Non-pigmented ciliary epithelial cell (primary cell): ENCODE measurements around the gene LST1.

ENCODE experiments used
- DNase-seq: peaks from one replicate; pipeline ENCODE4 v3.0.0-alpha.2; 2010; ENCODE audit warnings: low read depth

The LST1 gene

DNA sequence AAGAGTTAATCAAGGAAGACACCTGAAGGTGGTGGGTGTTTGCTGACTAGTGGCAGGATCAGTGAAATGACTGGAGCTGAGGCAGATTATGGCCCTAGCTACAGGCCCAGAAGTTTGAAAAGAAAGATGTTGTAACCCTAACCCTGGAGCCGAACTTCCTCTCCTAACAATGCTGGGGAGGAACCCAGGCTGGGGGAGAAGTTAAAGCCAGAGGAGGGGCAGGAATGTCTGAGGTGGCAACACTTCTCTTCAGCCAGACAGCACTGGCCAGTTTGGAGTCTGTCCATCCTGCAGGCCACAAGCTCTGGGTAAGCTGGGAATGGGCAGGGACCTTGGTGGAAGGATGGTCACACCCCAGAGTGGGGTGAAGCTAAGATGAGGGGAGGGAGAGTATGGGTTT, at the start of gene LST1:
Gene LST1 (plus strand): TSS at position 270 of the 400 bp plus-strand sequence. CDS start 1,023 bp downstream, outside the sequence.
- no peak for DNase-seq

DNA sequence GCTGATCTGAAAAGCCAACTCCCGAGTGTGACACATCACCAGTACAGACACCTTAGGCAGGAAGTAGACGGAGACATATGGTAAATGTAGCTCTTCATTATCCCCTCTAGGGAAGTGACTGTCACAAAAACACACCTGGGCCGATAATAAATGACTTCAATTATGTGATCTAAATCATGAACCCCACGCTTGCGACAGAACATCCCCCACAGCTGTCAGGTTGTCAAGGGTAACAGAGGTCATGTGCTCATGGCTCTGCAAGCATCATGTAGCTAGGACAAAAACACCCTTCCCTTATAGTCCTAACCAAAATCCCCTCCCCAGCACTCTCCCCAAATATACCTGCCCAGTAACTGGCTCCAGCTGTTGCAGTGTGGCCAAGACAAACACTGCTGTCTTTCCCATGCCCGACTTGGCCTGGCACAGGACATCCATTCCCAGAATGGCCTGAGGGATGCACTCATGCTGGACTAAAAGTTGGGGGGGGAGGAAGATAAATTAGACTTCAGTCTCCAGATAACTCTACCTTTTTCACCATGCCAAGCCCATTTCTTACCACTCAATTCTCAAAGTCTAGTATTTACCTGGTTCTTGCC, 47.2 kb upstream of the LST1 start:
- DNase-seq = no peak

GRCh38 chr6:31540640-31541039, 45.4 kb upstream of the LST1 start:
- no peak for DNase-seq

DNA sequence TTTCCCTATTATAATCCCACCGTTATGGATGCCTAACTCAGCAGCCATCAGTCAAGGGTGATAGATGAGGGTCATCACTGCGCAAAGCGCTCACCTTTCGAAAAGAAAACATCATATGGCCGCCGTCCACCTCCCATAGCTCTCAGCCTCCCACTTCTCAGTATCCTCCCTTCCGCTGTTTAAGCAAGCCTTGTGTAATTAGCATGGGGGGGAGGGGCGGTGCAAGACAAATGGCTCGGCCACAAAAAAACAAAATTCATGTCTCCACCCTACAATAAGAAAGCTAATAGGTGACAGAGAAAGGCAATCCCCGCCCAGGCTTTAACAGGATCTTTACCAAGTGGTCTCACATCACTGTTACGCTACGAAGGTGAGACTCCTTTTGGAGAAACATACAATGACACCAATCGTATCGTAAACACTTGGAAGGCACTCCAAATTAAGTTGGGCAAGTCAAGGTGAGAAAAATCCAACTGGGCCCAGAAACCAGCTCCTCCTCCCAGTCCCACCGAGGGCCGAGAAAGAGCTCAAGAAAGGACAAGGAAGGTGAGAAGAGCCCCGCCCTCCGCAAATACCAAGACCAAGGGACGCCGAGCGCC, 44.9 kb upstream of the LST1 start:
- DNase-seq = no peak

DNA sequence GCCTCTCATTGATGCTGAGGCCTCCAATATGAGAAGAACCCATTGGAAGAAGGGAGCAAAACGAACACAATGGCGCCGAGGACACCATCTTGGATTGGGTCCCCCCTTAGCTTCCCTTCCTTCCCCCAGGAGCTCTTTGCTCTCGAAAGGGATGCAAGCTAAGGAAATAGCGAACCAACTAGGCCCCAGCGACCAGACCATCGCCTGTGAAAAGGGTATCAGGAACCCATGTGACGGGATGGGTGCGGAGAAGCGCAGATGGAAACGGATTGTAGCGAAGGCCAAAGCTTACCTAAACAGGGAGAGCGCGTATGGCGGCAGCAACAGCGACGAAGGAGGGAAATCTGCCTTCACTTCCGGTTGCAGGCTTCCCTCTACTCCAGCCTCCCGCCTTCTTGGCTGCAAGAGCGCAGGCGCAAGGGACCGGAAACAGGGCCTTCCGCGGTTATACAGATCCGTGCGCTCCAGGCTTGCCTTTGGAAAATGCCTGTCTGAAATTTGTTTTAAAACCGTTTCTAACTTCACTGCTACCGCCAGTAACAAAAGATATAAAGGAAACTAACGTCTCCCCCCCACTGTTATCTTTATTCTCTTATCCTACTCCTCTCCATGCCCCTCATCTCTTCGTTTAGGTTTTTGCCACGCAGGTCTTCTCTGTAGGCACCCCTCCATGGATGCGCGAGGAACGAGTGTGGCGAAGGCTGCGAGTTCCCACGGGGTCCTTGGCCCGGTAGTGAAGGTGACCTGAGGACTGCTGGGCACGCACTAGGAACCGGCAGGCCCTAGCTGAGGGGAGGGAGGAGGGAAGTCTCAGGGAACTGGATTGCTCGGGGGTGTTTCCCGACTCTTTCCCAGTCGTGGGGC, 44.2 kb upstream of the LST1 start, which contains the start of gene DDX39B:
Gene DDX39B (minus strand): TSS at position 346 of the 864 bp plus-strand sequence. CDS start 1,471 bp downstream, outside the sequence.
- DNase-seq = peak; percentile 82

- no peak for DNase-seq
Observed at GRCh38 chr6:31543639-31544038, 42.4 kb upstream of the LST1 start.

DNA sequence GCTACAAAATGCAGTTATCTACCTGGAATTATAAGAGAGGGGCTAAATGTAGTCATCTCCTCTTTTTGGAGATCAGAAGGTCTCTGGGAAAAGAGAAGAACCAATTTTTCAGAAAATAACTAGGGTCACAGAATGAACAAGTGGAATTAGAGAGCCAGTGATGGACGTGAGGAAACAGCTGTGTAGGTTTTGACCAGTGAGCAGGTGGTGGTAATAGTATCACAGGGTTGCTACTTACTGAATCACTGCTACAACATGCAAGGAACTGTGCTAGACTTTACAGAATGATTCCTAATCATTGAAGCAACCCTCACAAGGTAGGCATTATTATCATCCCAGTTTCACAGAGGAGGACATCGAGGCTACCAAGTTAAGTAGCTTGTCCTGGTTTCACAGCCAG, 41.4 kb upstream of the LST1 start:
- DNase-seq = no peak

DNA sequence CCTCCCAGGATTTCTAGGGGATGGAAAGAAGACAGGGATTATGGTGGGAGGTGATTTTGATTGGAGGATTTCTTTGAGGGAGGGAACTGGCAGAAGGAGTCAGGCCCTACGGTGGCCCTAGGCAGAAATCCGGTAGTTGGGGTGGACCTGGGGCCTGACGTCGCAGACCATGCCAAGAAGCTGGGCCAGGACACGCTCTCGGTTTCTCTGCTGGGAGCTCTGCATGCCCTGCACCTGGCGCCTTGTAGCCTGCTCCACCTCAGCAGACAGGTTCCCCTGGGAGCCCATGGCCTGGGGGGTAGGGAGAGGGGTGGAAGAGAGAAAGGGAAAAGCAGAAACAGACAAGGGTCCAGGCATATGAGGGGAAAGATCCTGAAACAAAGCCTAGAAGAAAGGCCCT, 40.8 kb upstream of the LST1 start:
- DNase-seq = no peak

DNA sequence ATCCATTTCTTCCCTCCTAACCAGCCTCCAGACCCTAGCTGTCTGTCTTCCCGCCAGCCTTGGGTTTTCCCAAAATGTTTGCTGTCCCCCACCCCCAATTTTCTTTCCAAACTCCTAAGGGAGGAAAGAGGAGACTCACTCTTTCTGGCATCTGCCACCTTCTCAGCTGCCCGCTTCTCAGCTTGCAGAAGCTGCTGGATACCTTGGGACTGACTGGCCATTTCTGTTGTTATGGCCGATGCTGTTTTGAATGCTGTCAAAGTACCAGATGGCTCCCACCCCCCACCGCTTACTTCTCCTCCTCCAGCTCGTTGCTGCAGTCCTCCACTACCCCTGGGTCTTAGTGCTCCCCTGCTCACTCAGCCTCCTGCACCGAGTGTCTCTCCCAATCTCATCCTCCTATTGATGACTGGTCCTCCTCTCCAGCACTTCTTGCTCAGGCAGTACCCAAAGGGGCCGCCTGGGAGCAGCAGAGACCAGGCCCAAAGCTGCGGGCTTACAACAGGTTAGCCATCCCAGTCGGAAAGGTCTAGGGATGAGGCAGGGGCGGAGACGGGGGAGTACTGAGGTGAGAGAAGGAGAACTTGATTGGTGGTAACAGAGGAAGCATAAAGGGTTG, 39.6 kb upstream of the LST1 start, which contains the start of gene ATP6V1G2:
Gene ATP6V1G2 (minus strand): TSS at position 270 of the 619 bp plus-strand sequence. CDS start 49 bp downstream, at position 221.
- DNase-seq = no peak

DNA sequence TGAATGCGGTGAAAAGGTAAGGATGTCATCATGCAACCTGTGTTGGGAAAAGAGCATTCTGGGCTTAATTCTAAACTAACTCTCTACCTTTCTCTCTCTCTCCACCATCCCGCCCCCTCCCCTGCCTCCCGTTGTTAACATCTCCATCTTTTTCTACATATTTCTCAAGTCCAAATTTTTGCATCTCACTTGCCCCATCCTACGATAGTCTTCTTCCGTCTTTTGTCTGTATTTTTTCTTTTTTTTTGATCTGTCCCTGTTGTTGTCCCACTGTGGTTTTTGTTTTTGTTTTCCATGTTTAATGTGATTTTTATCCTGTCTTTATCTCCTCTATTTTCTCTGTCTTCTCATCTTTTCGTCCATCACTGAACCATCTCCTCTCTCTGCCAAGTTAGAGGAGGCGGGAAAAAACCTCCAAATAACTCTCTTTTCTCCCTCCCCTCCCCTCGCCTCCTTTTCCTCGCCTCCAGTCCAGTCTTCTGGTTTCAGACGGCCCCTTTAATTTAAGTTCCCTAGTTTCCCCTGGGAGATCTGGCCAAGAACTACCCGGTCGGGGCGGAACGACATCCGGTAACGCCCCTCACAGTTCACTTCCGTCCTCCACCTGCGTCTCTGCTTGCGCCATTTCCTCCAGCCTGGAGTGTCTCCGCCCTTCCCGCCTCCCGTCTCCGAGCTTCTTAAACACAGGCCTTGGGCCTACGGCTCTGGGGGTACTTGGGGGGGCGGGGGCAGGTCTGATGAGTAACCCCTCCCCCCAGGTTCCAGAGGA, 38.9 kb upstream of the LST1 start, which contains the start of gene NFKBIL1:
Gene NFKBIL1 (plus strand): TSS at position 651 of the 769 bp plus-strand sequence. CDS start 87 bp downstream, at position 738.
- DNase-seq = peak; percentile 89

- no peak for DNase-seq
Observed at GRCh38 chr6:31547727-31548543, 38.1 kb upstream of the LST1 start.

DNA sequence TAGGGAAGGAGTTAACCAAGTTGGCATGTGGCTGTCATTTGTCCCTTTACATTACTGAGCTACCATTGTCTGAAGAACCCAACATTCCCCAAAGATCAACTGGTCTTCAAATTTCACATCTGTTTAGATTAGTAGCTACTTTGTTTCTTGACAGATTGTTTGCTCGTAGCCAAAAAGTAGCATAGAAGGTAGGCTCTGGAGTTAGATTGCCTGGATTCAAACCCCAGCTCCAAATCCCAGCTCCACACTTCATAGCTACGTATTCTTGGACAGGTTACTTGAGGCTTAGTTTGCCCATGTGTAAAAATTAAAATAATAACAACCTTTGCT, 37.6 kb upstream of the LST1 start:
- no peak for DNase-seq

DNA sequence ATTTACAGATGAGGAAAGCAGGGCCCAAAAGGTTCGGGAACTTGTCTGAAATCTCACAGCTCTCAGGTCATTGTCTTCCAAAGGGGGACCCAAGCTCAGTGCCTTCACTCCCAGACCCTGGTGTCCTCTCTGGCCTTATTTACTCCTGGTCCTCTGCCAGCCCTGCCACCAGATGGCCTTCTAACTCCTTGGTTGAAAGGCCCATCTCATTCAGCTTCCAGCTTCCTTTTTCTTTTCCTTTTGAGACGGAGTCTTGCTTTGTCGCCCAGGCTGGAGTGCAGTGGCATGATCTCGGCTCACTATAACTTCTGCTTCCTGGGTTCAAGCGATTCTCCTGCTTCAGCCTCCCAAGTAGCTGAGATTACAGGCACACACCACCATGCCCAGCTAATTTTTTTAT, 34.7 kb upstream of the LST1 start:
- DNase-seq = peak; percentile 31

DNA sequence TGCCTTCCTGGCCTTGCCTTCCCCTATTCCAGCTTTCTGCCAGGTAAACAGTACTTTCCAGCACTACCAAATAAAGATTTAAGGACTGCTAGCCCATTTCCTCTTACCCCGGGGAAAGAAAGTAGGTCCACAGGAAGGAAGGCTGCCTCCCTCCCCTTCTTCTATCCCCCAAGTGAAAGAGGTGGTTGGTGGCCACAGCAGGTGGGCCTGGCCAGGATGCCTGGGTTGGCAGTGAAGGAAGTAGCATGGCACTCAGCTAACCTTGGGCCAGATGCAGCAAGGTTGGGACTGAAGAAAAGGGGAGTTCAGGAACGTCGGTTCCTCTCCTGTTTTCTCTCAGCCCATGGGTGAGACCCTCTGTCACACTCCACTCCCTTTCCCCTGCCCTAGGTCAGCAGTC, 29.8 kb upstream of the LST1 start:
- no peak for DNase-seq

DNA sequence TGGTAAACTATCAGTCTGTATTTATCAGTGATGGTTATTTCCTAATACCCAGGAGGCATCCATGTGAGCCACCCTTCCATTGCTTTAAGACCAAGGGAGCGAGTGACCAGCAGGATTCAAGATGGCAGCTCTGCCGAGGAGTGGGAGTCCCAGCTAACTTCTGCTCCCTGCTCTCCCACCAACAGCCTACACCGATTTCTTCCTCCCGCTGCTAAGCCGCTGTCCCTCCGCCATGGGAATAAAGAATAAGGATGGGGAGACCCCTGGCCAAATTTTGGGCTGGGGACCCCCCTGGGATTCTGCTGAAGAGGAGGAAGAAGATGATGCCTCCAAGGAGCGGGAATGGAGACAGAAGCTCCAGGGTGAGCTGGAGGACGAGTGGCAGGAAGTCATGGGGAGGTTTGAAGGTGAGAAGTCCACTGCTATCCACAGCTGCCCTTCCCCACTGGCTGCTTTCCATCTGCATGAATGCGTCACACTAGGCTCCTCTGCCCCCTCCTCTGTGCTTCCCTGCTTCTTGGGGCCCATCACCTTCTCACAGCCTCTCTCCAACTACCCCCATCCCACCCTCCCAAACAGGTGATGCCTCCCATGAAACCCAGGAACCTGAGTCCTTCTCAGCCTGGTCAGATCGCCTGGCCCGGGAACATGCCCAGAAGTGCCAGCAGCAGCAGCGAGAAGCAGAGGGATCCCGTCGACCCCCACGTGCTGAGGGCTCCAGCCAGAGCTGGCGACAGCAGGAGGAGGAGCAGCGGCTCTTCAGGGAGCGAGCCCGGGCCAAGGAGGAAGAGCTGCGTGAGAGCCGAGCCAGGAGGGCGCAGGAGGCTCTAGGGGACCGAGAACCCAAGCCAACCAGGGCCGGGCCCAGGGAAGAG, 28.4 kb upstream of the LST1 start:
- DNase-seq = no peak

GRCh38 chr6:31558318-31558625, 27.8 kb upstream of the LST1 start:
- no peak for DNase-seq

DNA sequence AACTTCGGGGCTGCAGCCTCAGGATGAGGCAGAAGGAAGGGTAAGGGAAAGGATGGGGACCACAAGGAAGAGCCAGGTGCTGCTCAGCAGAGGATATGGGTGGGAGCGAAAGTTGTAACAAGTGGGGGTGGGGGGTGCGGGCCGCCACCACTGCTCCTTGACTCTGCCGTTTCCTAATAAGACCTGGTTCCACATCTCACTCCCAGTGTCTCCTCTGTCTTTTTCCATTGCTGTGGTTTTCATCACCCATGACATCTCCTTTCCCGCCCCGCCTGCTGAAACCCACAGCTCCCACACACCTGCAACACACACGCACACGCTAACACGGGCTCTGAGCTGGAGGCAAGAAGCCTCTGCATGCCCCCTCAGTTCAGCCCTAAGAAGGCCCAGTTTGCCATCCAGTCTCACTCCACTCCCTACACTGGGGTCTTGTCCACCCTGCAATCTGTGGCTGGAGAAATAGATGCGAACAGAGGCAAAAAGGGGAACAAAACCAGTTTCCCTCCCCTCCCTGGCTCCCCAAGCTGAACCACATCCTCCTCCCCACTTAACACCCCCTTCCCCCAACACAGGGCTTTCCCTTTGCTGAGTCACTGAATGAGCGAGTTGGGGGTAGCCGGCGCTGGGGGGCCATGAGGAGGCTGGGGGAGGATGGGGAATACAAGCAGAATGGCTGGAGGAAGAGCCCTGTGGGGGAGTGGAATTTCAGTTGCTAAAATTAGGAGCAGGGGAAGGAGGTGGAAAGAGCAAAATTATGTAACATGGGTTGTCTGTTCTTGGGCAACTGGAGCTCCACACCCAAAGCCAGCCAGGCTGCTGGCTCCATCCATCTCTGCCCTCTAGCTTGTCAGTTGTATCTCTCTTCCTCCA, 27.2 kb upstream of the LST1 start:
- no peak for DNase-seq

- no peak for DNase-seq
Observed at GRCh38 chr6:31559606-31559957, 26.5 kb upstream of the LST1 start.
